Panc1 (cell line): ENCODE results near the gene MARCHF9.

ENCODE experiments used
- CTCF ChIP-seq: fragments of 450-650 bp; IDR thresholded peaks from 2 replicates; pipeline ENCODE4 v1.5.1; 2017; ENCODE audit warnings: mild to moderate bottlenecking
- POLR2AphosphoS5 ChIP-seq: IDR thresholded peaks from 2 replicates; pipeline ENCODE4 v1.6.1; 2012; ENCODE audit warnings: mild to moderate bottlenecking, low read depth, low read length, moderate library complexity
- SIN3A ChIP-seq: IDR thresholded peaks from 2 replicates; pipeline ENCODE4 v1.6.1; 2012; ENCODE audit warnings: low read depth, mild to moderate bottlenecking, low read length, moderate library complexity, borderline replicate concordance; ENCODE audit not compliant: insufficient read depth
- TCF7L2 ChIP-seq: IDR thresholded peaks from 2 replicates; pipeline ENCODE4 v1.6.1; 2011; ENCODE audit warnings: mild to moderate bottlenecking, low read depth, low read length, inconsistent platforms

GRCh38 chr12:57795354-57795753 lies 40.5 kb downstream of the MARCHF9 start:
- TF ChIP-seq CTCF (no peak), POLR2AphosphoS5 (no peak), SIN3A (no peak), TCF7L2 (no peak)
